Endothelial cell (in vitro differentiated cells): ENCODE data around the gene CBL. TPM values are rescaled to one million over a fixed set of nuclear protein-coding genes. Genes with fewer than 3 reads are reported as not detected.

Experiments
- DNase-seq: peaks from one replicate; pipeline ENCODE4 v3.0.0; 2021; ENCODE audit warnings: low spot score
- H3K27ac Mint-ChIP-seq: one replicate; pipeline ENCODE4 v1.8.0; 2021; ENCODE audit warnings: mixed read lengths, inconsistent platforms; ENCODE audit not compliant: unreplicated experiment
- H3K27me3 Mint-ChIP-seq: one replicate; pipeline ENCODE4 v1.8.0; 2021; ENCODE audit warnings: mild to moderate bottlenecking, moderate library complexity, mixed read lengths, inconsistent platforms; ENCODE audit not compliant: unreplicated experiment
- H3K36me3 Mint-ChIP-seq: one replicate; pipeline ENCODE4 v1.8.0; 2021; ENCODE audit warnings: mild to moderate bottlenecking, low read depth, mixed read lengths, inconsistent platforms; ENCODE audit not compliant: unreplicated experiment
- H3K4me1 Mint-ChIP-seq: one replicate; pipeline ENCODE4 v1.8.0; 2021; ENCODE audit warnings: mild to moderate bottlenecking, mixed read lengths, inconsistent platforms; ENCODE audit not compliant: unreplicated experiment
- H3K4me3 Mint-ChIP-seq: one replicate; pipeline ENCODE4 v1.8.0; 2021; ENCODE audit warnings: mild to moderate bottlenecking, mixed read lengths, inconsistent platforms; ENCODE audit not compliant: unreplicated experiment
- H3K9me3 Mint-ChIP-seq: one replicate; pipeline ENCODE4 v1.8.0; 2021; ENCODE audit warnings: mixed read lengths, inconsistent platforms; ENCODE audit not compliant: unreplicated experiment
- CTCF ChIP-seq: fragments of 200-600 bp; sonication (generic); IDR thresholded peaks from one replicate; pipeline ENCODE4 v1.5.0; 2021; ENCODE audit warnings: antibody characterized with exemption; ENCODE audit not compliant: unreplicated experiment
- total RNA-seq: library from RNA; stranded (reverse); fragmentation: NEBNext Ultra II Directional; extraction: Animal tissue kit (Norgen Biotek cat#: 25700); gene quantifications from one replicate; pipeline ENCODE4 v1.2.1, GENCODE V29; 2021; ENCODE audit not compliant: unreplicated experiment

Gene CBL
- total RNA-seq, 1 donor from 2014 or later = 47.5 TPM

GRCh38 chr11:119277660-119278059 is 71.5 kb downstream of the CBL start:
- Mint-ChIP-seq H3K27ac (no peak overlapping the region), H3K9me3 (no peaks in the 10 kb centered on the region), H3K27me3 (no peaks in the 10 kb centered on the region), H3K36me3 (peaks cover 36% of the 10 kb centered on the region), H3K4me1 (no peaks in the 10 kb centered on the region), H3K4me3 (no peak overlapping the region)
- no peak for TF ChIP-seq CTCF
- DNase-seq = no peak

GRCh38 chr11:119282495-119282894 is 76.4 kb downstream of the CBL start:
- no peaks in the 10 kb centered on the region for H3K4me1 Mint-ChIP-seq
- H3K4me3 Mint-ChIP-seq = no peak overlapping the region
- H3K9me3 Mint-ChIP-seq = no peaks in the 10 kb centered on the region
- TF ChIP-seq CTCF = no peak
- no peak overlapping the region for H3K27ac Mint-ChIP-seq
- peaks cover 4% of the 10 kb centered on the region for H3K27me3 Mint-ChIP-seq
- peaks cover 32% of the 10 kb centered on the region for H3K36me3 Mint-ChIP-seq
- no peak for DNase-seq

GRCh38 chr11:119284344-119285157 is 78.4 kb downstream of the CBL start:
- TF ChIP-seq CTCF = no peak
- Mint-ChIP-seq H3K4me1 (no peaks in the 10 kb centered on the region), H3K9me3 (no peaks in the 10 kb centered on the region), H3K27ac (no peak overlapping the region), H3K4me3 (no peak overlapping the region), H3K27me3 (peaks cover 4% of the 10 kb centered on the region), H3K36me3 (peaks cover 38% of the 10 kb centered on the region)
- no peak for DNase-seq

- H3K27ac Mint-ChIP-seq = no peak overlapping the region
- H3K36me3 Mint-ChIP-seq = peaks cover 38% of the 10 kb centered on the region
- H3K27me3 Mint-ChIP-seq = peaks cover 4% of the 10 kb centered on the region
- no peaks in the 10 kb centered on the region for H3K4me1 Mint-ChIP-seq
- TF ChIP-seq CTCF = no peak
- no peaks in the 10 kb centered on the region for H3K9me3 Mint-ChIP-seq
- H3K4me3 Mint-ChIP-seq = no peak overlapping the region
- DNase-seq = no peak
Observed at GRCh38 chr11:119285431-119285830, 79.3 kb downstream of the CBL start.

- H3K27ac Mint-ChIP-seq = no peak overlapping the region
- H3K4me3 Mint-ChIP-seq = no peak overlapping the region
- no peaks in the 10 kb centered on the region for H3K4me1 Mint-ChIP-seq
- no peak for DNase-seq
- peaks cover 2% of the 10 kb centered on the region for H3K27me3 Mint-ChIP-seq
- no peaks in the 10 kb centered on the region for H3K9me3 Mint-ChIP-seq
- peaks cover 37% of the 10 kb centered on the region for H3K36me3 Mint-ChIP-seq
- no peak for TF ChIP-seq CTCF
Observed at GRCh38 chr11:119288219-119288618, 82.1 kb downstream of the CBL start.
